ENCODE data around the gene CHAT. TPM values are rescaled to one million over a fixed set of nuclear protein-coding genes. Genes with fewer than 3 reads are reported as not detected.

Gene CHAT
- total RNA-seq, 1 donor from 2014 or later = not detected

GRCh38 chr10:49688920-49689319, 75.1 kb downstream of the CHAT start:
- no peak for DNase-seq

GRCh38 chr10:49689882-49690510, 76.2 kb downstream of the CHAT start:
- DNase-seq = no peak

- no peak for DNase-seq
These were observed 77.0 kb downstream of the CHAT start for GRCh38 chr10:49690698-49691356.

GRCh38 chr10:49691588-49691987, 77.8 kb downstream of the CHAT start:
- DNase-seq = no peak

- DNase-seq = no peak
These were observed 80.6 kb downstream of the CHAT start for GRCh38 chr10:49694466-49694865.

- DNase-seq = no peak
These were observed 82.5 kb downstream of the CHAT start for GRCh38 chr10:49696311-49696710.

- no peak for DNase-seq
These were observed 84.8 kb downstream of the CHAT start for GRCh38 chr10:49698679-49699078.

GRCh38 chr10:49700211-49700610, 86.4 kb downstream of the CHAT start:
- DNase-seq = no peak

GRCh38 chr10:49700997-49701396, 87.2 kb downstream of the CHAT start:
- DNase-seq = no peak

GRCh38 chr10:49707585-49707984, 93.7 kb downstream of the CHAT start:
- DNase-seq = no peak

- no peak for DNase-seq
These were observed 96.1 kb downstream of the CHAT start for GRCh38 chr10:49709934-49710333.

GRCh38 chr10:49710966-49711365, 97.1 kb downstream of the CHAT start:
- DNase-seq = no peak

- no peak for DNase-seq
These were observed 97.6 kb downstream of the CHAT start for GRCh38 chr10:49711481-49711880.

GRCh38 chr10:49713266-49713665, 99.4 kb downstream of the CHAT start:
- no peak for DNase-seq

Other genes starting within 250 kb of the CHAT start
- gene DRGX, start 217.9 kb upstream of the CHAT start, total RNA-seq = not detected in 2 replicates
- gene ERCC6, start 74.9 kb upstream of the CHAT start, total RNA-seq = 14.5 and 16.0 TPM in 2 replicates
- not detected in 2 replicates for gene SLC18A3, start 3.7 kb upstream of the CHAT start, total RNA-seq
- gene C10orf53, start 65.6 kb downstream of the CHAT start, total RNA-seq = not detected in 2 replicates
- gene OGDHL, start 148.3 kb downstream of the CHAT start, total RNA-seq = 0.33 and 0.85 TPM in 2 replicates